IPS DF 6.9 (cell line): ENCODE measurements around the gene ZNF433.
"Not testable (repeated sequence)": the region's sequence is repeated elsewhere in the genome, so short reads cannot be mapped to it uniquely, and the experiment has no call there.

Experiments used
- DNase-seq: peaks from one replicate; pipeline ENCODE4 v3.0.0-alpha.2; 2013; ENCODE audit warnings: low read depth, low spot score
- H3K27ac ChIP-seq: one replicate; pipeline ENCODE4 v1.5.1; 2013; ENCODE audit warnings: low read length, control low read depth
- H3K27me3 ChIP-seq: 2 replicates; pipeline ENCODE4 v1.6.1; 2013; ENCODE audit warnings: mild to moderate bottlenecking, low read length; ENCODE audit not compliant: control insufficient read depth, insufficient read depth
- H3K36me3 ChIP-seq: 2 replicates; pipeline ENCODE4 v1.6.1; 2013; ENCODE audit warnings: low read length; ENCODE audit not compliant: control insufficient read depth, insufficient read depth
- H3K4me1 ChIP-seq: 2 replicates; pipeline ENCODE4 v1.6.1; 2013; ENCODE audit warnings: low read length; ENCODE audit not compliant: control insufficient read depth, insufficient read depth
- H3K4me3 ChIP-seq: 2 replicates; pipeline ENCODE4 v1.5.1; 2013; ENCODE audit warnings: mild to moderate bottlenecking, low read length
- H3K9me3 ChIP-seq: 2 replicates; pipeline ENCODE4 v1.6.1; 2013; ENCODE audit warnings: low read length, inconsistent platforms; ENCODE audit not compliant: control insufficient read depth, insufficient read depth
- WGBS: extraction: QIAGEN DNeasy Blood & Tissue Kit; methylation state at CpG from one replicate; pipeline ENCODE4 v1.1.7; 2013; ENCODE audit warnings: mixed read lengths, missing lambda C conversion rate; ENCODE audit not compliant: insufficient read length, insufficient coverage; 5-methylcytosine and 5-hydroxymethylcytosine counted together

Gene ZNF433

GRCh38 chr19:12047868-12048267, 12.4 kb upstream of the ZNF433 start:
- no peak for DNase-seq
- H3K9me3 ChIP-seq = peaks cover 7% of the 10 kb centered on the region

DNA sequence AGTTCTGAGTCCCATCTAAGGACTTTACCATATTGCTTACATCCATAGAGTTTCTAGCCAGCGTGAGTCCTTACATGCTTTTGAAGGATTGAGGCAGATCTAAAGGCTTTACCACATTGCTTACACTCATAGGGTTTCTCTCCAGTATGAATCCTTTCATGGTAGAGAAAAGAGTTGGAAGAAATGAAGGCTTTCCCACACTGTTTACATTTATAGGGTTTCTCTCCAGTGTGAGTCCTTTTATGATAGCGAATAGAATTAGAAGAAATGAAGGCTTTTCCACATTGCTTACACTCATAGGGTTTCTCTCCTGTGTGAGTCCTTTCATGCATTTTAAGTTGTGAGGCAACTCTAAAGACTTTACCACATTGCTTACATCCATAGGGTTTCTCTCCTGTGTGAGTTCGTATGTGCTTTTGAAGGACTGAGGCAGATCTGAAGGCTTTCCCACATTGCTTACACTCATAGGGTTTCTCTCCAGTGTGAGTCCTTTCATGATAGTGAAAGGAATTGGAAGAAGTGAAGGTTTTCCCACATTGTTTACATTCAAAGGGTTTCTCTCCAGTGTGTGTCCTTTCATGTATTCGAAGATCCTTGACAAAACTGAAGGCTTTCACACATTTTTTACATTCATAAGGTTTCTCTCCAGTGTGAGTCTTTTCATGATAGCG, 8.4 kb upstream of the ZNF433 start:
- no CpG with 5 or more reads among the region's 5 CpGs for WGBS
- H3K4me1 ChIP-seq = no peaks in the 10 kb centered on the region
- H3K27me3 ChIP-seq = no peaks in the 10 kb centered on the region
- H3K36me3 ChIP-seq = peaks cover 23% of the 10 kb centered on the region; the same call in 1 of the 2 replicates
- H3K4me3 ChIP-seq = no peak overlapping the region
- peaks cover 10% of the 10 kb centered on the region for H3K9me3 ChIP-seq
- H3K27ac ChIP-seq = no peak overlapping the region
- DNase-seq = no peak

More at GRCh38 chr19:12047868-12048267, 12.4 kb upstream of the ZNF433 start:
- WGBS = no CpG with 5 or more reads among the region's 2 CpGs
- no peaks in the 10 kb centered on the region for H3K4me1 ChIP-seq
- H3K27me3 ChIP-seq = no peaks in the 10 kb centered on the region
- no peak overlapping the region for H3K4me3 ChIP-seq
- H3K27ac ChIP-seq = no peak overlapping the region
- peaks cover 23% of the 10 kb centered on the region; the same call in 1 of the 2 replicates for H3K36me3 ChIP-seq

DNA sequence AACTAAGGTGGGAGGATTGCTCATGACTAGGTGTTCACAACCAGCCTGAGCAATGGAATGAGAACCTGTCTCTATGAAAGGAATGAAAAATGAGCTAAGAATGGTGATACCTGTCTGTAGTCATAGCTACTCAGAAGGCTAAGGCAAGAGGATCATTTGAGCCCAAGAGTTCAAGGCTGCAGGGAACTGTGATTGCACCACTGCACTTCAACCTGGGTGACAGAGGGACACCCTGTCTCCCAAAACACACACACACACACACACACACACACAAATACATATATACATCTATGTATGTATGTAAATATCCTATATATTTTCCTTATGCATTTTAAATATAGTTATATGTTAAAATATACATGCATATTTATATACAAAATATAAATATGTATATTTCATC, 7.4 kb upstream of the ZNF433 start:
- peaks cover 23% of the 10 kb centered on the region; the same call in 1 of the 2 replicates for H3K36me3 ChIP-seq
- no peaks in the 10 kb centered on the region for H3K4me1 ChIP-seq
- no peak overlapping the region for H3K27ac ChIP-seq
- peaks cover 10% of the 10 kb centered on the region for H3K9me3 ChIP-seq
- no peak overlapping the region for H3K4me3 ChIP-seq
- no peak for DNase-seq
- H3K27me3 ChIP-seq = no peaks in the 10 kb centered on the region

GRCh38 chr19:12034620-12035019, 859 bp downstream of the ZNF433 start:
- Histone ChIP-seq H3K27me3 (0 out of 2 replicates have a peak, but pooled peaks cover 2% of the 10 kb centered on the region), H3K27ac (no peak overlapping the region), H3K4me1 (no peaks in the 10 kb centered on the region), H3K9me3 (no peaks in the 10 kb centered on the region), H3K4me3 (no peak overlapping the region), H3K36me3 (no peaks in the 10 kb centered on the region)
- no peak for DNase-seq
- WGBS = no CpG with 5 or more reads among the region's 8 CpGs

- no CpG with 5 or more reads among the region's 2 CpGs for WGBS
- 0 out of 2 replicates have a peak, but pooled peaks cover 2% of the 10 kb centered on the region for H3K27me3 ChIP-seq
- no peaks in the 10 kb centered on the region for H3K9me3 ChIP-seq
- no peaks in the 10 kb centered on the region for H3K4me1 ChIP-seq
- DNase-seq = no peak
- H3K27ac ChIP-seq = no peak overlapping the region
- H3K36me3 ChIP-seq = no peaks in the 10 kb centered on the region
- no peak overlapping the region for H3K4me3 ChIP-seq
Observed at GRCh38 chr19:12034198-12034597, 1.3 kb downstream of the ZNF433 start.

GRCh38 chr19:12015753-12016116, 19.7 kb downstream of the ZNF433 start:
- H3K4me3 ChIP-seq = no peak overlapping the region
- WGBS = no CpG with 5 or more reads among the region's 2 CpGs
- peaks cover 12% of the 10 kb centered on the region for H3K9me3 ChIP-seq
- DNase-seq = no peak
- no peaks in the 10 kb centered on the region for H3K27me3 ChIP-seq
- no peaks in the 10 kb centered on the region for H3K4me1 ChIP-seq
- H3K36me3 ChIP-seq = peaks cover 9% of the 10 kb centered on the region; the same call in 1 of the 2 replicates
- no peak overlapping the region for H3K27ac ChIP-seq

GRCh38 chr19:12015015-12015752, 20.3 kb downstream of the ZNF433 start:
- Histone ChIP-seq H3K27ac (no peak overlapping the region), H3K9me3 (peaks cover 12% of the 10 kb centered on the region)
- no peak for DNase-seq

DNA sequence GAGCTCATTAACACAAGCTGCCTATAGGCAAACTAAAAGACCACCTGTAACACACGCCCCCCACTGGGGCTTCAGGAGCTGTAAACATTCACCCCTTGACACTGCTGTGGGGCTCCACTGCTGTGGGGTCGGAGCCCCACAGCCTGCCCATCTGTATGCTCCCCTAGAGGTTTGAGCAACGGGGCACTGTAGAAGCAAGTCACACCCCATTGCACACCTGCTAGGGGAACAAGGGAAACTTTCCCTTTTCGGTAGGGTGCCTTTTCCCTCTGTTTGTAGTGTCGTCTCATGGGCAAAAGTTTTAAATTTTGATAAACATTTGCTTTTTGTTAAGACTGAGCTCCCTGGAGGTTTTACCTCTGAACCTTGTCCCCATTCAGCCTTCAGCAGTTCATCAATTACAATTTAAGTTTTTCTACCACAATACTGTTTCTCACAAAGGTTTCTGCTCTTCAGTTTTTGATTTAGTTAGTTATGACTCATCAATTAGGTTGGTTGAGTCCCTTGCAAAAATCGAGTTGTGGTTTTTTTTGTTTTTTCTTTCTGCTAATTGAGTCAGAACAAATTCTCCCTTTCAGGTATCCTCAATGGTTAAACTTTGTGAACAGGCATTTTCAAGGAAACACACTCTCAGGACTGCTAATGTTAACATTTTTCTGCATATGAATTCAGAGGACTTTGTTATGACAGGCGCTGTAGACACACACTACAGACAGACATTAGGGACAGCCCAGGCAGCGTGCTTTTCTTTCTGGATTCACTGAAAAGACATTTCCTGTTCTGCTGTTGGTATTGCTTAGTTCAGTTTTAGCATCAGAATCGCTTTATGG, 35.1 kb downstream of the ZNF433 start:
- Histone ChIP-seq H3K4me3 (no peak overlapping the region), H3K27ac (no peak overlapping the region), H3K9me3 (no peaks in the 10 kb centered on the region), H3K27me3 (no peaks in the 10 kb centered on the region), H3K36me3 (peaks cover 4% of the 10 kb centered on the region; the same call in 1 of the 2 replicates), H3K4me1 (no peaks in the 10 kb centered on the region)
- DNase-seq = no peak
- whole genome bisulfite sequencing = no CpG with 5 or more reads among the region's 9 CpGs

More at GRCh38 chr19:12015015-12015752, 20.3 kb downstream of the ZNF433 start:
- WGBS = no CpG with 5 or more reads among the region's 9 CpGs
- peaks cover 9% of the 10 kb centered on the region; the same call in 1 of the 2 replicates for H3K36me3 ChIP-seq
- no peaks in the 10 kb centered on the region for H3K4me1 ChIP-seq
- H3K27me3 ChIP-seq = no peaks in the 10 kb centered on the region
- no peak overlapping the region for H3K4me3 ChIP-seq

GRCh38 chr19:11995174-11995573, 40.3 kb downstream of the ZNF433 start:
- Histone ChIP-seq H3K27me3 (no peaks in the 10 kb centered on the region), H3K4me3 (no peak overlapping the region), H3K9me3 (no peaks in the 10 kb centered on the region), H3K4me1 (no peaks in the 10 kb centered on the region), H3K36me3 (no peaks in the 10 kb centered on the region), H3K27ac (no peak overlapping the region)
- no peak for DNase-seq
- no CpG with 5 or more reads among the region's 1 CpG for WGBS

GRCh38 chr19:11991921-11992320, 43.6 kb downstream of the ZNF433 start:
- not testable (repeated sequence) for H3K27ac ChIP-seq, H3K9me3 ChIP-seq, DNase-seq, H3K4me1 ChIP-seq, H3K4me3 ChIP-seq, H3K27me3 ChIP-seq, H3K36me3 ChIP-seq
- no CpG with 5 or more reads among the region's 4 CpGs for WGBS
